ENCODE results near the gene NMNAT3.

NMNAT3 gene

DNA sequence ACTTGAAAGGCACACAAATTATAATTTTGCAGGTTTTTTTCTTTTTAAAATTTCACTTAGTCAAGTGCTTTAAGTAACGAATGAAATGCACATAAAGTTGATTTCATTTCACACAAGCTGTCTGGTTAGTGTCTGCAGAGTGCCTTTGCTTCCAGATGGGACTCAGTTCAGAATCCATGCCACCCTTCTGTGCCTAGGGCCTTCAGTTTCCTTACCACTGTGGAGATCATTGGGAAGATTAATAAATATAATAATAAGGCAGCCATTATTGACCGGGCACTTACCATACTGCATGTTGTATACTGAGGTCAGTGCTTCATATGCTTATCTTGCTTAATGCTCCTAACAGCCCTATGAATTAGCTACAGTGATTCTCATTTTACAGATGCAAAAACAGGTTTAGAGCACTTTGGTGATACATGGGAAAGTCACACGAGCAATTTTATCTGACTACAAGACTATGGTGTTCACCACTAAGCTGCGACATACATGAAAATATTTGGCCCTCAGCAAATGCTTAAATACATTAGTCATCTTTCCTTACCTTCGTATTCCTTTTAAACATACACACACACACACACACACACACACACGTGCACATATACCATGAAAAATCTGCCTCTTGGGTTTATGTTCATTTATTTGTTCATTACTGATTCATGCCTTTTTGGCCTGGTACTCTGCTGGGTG is 3.1 kb downstream of the NMNAT3 start:
- FAIRE-seq (no peak), DNase-seq (ENCODE audit: insufficient read length) (no peak)
- TF ChIP-seq POLR2A (IDR thresholded peaks at IDR 0.05; ENCODE audit: low read depth, low read length): no peak
- TF ChIP-seq TAF1 (IDR thresholded peaks at IDR 0.05; ENCODE audit: borderline replicate concordance, low read depth, low read length): no peak
- no peak for TF ChIP-seq POLR2AphosphoS5 (IDR thresholded peaks at IDR 0.05; ENCODE audit: low read depth, low read length)

DNA sequence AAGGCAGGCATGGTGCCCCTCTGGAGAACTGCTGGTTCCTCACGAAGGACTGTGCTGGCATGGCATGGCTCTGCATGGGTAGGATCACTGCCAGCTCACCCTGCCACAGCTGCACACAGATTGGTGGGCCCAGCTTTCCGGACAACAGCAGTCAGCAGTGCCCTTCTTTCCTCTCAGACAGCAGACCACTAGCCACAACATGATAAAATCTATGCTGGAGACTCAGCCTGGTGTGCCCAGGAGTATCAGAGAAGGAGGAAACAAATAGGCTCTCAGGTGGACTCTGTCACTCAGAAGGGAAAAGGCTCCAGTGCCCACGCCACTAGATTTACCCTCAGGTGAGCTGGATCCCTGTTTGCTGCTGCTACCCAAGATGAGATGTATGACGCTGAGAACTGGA is 4.9 kb downstream of the NMNAT3 start:
- FAIRE-seq (no peak), DNase-seq (ENCODE audit: insufficient read length) (no peak)
- no peak for TF ChIP-seq POLR2A (IDR thresholded peaks at IDR 0.05; ENCODE audit: low read depth, low read length)
- TF ChIP-seq TAF1 (IDR thresholded peaks at IDR 0.05; ENCODE audit: borderline replicate concordance, low read depth, low read length): no peak
- TF ChIP-seq POLR2AphosphoS5 (IDR thresholded peaks at IDR 0.05; ENCODE audit: low read depth, low read length): no peak

DNA sequence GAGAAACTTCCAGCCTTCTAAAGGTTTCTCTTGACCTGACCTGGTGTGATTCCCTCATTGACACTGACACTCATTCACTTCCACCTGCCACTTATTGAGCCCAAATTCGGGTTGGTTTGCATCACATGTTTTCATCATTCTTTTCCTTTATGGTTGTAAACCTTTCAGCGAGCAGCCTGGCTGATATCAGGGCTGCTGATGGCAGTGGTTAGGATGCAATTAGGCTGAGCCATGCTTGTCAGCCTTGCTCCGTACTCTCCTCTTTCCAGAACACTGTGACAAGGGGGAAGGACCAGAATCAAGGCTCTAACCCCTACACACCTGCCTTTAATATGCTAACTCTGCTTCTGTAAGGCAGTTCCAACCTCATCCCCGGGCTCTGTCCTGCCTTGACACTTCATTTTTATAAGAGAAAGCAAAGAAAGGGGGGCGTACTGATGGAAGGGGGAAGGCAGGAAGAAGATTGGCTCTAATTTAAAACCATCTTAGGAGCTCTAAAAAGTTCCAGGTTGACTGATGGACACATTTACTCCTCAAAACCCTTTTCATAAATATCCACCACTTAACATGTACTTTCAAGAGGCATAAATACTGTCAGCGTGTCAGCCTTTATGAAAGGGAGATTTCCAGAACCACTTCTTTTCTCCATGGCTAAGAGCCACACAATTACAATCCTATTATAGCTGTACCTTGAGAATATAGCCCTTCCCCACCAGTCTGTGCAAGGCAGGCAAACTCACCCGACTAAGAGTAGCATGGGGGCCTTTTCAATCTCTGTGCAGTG is 5.7 kb downstream of the NMNAT3 start:
- FAIRE-seq (no peak), DNase-seq (ENCODE audit: insufficient read length) (no peak)
- TF ChIP-seq POLR2A (IDR thresholded peaks at IDR 0.05; ENCODE audit: low read depth, low read length) (no peak), TAF1 (IDR thresholded peaks at IDR 0.05; ENCODE audit: borderline replicate concordance, low read depth, low read length) (no peak), POLR2AphosphoS5 (IDR thresholded peaks at IDR 0.05; ENCODE audit: low read depth, low read length) (no peak)

DNA sequence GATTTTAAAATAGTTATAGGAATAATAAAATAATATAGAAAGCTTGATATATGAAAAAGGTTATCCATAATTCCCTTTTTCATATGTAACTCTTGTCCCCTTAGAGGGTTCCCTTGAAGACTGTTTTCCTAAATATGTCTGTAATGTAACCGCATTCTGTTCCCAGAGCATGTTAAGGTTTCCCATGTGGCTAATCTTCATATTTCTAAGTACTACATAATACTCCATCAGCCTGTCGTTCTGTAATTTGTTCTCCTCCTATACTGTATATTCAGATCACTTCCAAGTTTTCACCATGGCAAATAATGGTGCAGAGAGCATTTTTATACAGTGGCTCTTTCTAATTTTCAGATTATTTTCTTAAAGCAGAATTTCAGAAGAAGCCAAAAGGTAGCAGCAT is 6.7 kb downstream of the NMNAT3 start:
- no peak for FAIRE-seq
- no peak for DNase-seq (ENCODE audit: insufficient read length)
- TF ChIP-seq POLR2A (IDR thresholded peaks at IDR 0.05; ENCODE audit: low read depth, low read length): no peak
- TF ChIP-seq TAF1 (IDR thresholded peaks at IDR 0.05; ENCODE audit: borderline replicate concordance, low read depth, low read length): no peak

DNA sequence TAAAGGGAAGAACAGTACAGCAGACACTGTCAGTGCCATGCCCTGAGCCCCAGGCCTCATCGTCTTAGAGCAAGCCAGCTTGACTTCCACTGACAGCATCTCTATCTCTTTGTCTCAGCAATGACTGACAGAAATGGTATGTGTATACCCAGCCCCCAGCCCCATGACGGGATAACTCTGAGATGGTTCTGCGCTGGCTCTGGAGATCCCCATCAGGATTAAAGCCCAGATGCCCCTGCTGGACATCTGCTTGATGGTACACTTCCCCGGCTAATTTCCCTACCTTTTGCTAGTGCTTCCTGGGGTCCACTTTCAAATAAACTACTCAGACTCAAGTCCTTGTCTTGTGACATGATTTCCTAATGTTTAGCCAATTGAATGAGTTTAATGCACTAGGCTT is 7.6 kb downstream of the NMNAT3 start:
- TF ChIP-seq POLR2AphosphoS5 (IDR thresholded peaks at IDR 0.05; ENCODE audit: low read depth, low read length) (no peak), TAF1 (IDR thresholded peaks at IDR 0.05; ENCODE audit: borderline replicate concordance, low read depth, low read length) (no peak), POLR2A (IDR thresholded peaks at IDR 0.05; ENCODE audit: low read depth, low read length) (no peak)
- no peak for FAIRE-seq
- DNase-seq (ENCODE audit: insufficient read length): no peak

DNA sequence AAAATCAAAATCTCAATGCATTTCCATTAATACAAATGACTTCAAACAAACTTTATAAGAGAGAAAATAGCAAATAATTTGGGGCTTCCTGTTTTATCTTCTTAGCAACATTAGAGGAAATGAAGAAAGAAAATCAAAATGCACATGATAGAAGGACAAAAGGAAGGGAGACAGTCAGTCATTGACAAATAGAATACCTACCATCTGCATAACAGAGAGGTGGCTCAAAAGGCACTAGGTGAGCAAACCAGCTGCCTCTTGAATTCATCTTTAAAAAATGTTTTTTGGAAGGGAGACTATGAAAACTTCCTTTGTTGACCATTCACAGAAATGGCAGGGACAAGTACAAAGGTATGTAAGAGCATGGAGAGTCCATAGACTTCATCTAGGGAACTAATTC is 9.4 kb downstream of the NMNAT3 start:
- FAIRE-seq: no peak
- no peak for TF ChIP-seq TAF1 (IDR thresholded peaks at IDR 0.05; ENCODE audit: borderline replicate concordance, low read depth, low read length)
- no peak for TF ChIP-seq POLR2AphosphoS5 (IDR thresholded peaks at IDR 0.05; ENCODE audit: low read depth, low read length)
- no peak for TF ChIP-seq POLR2A (IDR thresholded peaks at IDR 0.05; ENCODE audit: low read depth, low read length)

DNA sequence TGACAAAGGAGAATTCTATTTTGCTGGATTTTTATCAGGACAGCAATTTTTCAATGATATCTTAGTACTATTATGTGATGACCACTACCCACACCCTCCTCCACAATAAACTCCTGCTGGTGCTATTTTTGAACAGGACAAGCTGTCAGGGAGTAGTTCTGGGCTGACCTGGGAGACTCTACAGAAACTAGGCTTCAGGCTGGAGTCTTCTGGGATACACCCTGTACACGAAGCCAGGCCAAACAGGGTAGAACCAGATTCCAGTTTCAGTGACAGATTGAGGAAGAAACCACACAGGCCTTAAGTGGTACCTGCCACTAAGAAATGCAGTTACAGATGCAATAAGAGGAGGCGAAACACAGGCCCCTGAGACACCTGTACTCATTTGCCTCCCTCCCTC is 12.8 kb downstream of the NMNAT3 start:
- TF ChIP-seq TAF1 (IDR thresholded peaks at IDR 0.05; ENCODE audit: borderline replicate concordance, low read depth, low read length) (no peak), POLR2A (IDR thresholded peaks at IDR 0.05; ENCODE audit: low read depth, low read length) (no peak), POLR2AphosphoS5 (IDR thresholded peaks at IDR 0.05; ENCODE audit: low read depth, low read length) (no peak)
- FAIRE-seq (no peak), DNase-seq (ENCODE audit: insufficient read length) (no peak)

More for the DNA sequence above, 9.4 kb downstream of the NMNAT3 start:
- DNase-seq (ENCODE audit: insufficient read length): no peak

DNA sequence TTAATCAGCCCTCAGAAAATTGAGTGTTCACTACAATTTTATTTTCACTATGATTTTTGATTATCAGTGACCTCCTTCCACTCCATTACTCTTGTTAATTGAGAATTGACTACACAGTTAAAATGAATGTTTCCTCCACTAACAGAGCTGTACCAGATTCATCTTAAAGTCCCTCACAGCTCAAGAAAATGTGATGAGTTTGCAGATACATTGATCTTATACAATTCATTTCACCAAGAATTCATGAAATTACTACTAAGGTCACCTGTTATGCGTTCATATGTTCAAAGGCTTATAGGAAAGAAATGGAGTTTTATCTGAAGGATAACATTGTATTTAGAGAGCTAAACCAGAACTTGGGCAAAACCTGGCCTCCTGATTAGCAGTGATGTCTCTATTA is 17.5 kb downstream of the NMNAT3 start:
- TF ChIP-seq TAF1 (IDR thresholded peaks at IDR 0.05; ENCODE audit: borderline replicate concordance, low read depth, low read length): no peak
- TF ChIP-seq POLR2AphosphoS5 (IDR thresholded peaks at IDR 0.05; ENCODE audit: low read depth, low read length): no peak
- no peak for TF ChIP-seq POLR2A (IDR thresholded peaks at IDR 0.05; ENCODE audit: low read depth, low read length)
- FAIRE-seq (no peak), DNase-seq (ENCODE audit: insufficient read length) (no peak)

DNA sequence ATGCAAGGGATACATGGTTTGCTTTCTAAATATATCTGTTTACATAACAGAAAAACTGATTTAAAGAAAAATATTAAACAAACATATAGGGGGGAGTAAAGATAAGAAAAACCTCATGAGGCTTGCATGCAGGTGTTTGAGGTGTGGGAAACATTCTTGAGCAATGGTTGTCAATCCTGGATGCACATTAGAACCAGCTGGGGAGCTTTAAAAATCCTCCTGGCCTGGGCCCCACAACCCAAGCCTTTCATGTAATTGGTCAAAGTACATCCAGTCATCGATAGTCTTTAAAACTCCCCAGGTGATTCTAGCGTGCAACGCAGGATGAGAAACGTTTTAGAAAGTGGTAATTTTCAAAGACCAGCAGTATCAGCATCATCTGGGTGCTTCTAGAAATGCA is 18.3 kb downstream of the NMNAT3 start:
- no peak for DNase-seq (ENCODE audit: insufficient read length)
- TF ChIP-seq POLR2AphosphoS5 (IDR thresholded peaks at IDR 0.05; ENCODE audit: low read depth, low read length) (no peak), POLR2A (IDR thresholded peaks at IDR 0.05; ENCODE audit: low read depth, low read length) (no peak), TAF1 (IDR thresholded peaks at IDR 0.05; ENCODE audit: borderline replicate concordance, low read depth, low read length) (no peak)
- no peak for FAIRE-seq

DNA sequence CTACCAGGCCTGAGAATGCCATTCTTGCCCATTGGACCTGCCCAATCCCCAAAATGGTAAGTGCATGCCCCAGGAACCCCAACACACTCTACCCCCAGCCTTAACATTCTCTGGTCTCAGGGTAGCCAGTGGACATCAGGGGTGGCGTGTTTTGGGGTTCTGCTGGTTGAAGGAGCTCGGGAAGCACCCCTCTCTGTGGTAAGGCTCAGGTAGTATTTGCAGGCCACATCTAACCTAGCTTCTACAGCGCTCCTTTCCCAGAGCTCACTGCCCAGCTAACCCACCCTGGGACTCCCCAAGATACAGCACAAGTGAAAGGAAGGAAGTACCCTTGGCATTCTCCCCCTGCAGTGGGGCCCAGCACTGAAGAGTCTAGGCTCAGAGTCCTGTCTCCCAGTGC is 19.8 kb downstream of the NMNAT3 start:
- FAIRE-seq: no peak

DNA sequence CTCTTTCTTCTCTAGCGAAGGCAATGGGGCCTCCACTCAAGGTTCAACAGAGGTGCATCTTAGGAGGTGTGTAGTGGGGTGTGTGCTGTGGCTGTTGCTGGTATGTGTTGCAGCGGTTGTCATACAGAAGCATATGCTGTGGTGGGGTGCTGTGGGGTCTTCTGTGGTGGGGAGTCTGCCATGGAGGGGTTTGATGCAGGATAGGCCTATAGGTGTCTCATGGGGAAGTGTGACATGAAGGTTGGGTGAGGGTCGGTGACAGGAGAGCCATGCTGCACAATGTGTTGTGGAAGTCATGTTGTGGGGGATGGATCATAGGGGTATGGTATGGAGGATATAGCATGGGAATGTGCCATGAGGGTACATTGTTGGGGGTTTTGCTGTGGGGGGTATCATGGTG is 20.3 kb downstream of the NMNAT3 start:
- no peak for DNase-seq (ENCODE audit: insufficient read length)
- FAIRE-seq: no peak
- TF ChIP-seq POLR2AphosphoS5 (IDR thresholded peaks at IDR 0.05; ENCODE audit: low read depth, low read length) (no peak), TAF1 (IDR thresholded peaks at IDR 0.05; ENCODE audit: borderline replicate concordance, low read depth, low read length) (no peak), POLR2A (IDR thresholded peaks at IDR 0.05; ENCODE audit: low read depth, low read length) (no peak)

More for the DNA sequence above, 19.8 kb downstream of the NMNAT3 start:
- TF ChIP-seq POLR2AphosphoS5 (IDR thresholded peaks at IDR 0.05; ENCODE audit: low read depth, low read length): no peak
- TF ChIP-seq POLR2A (IDR thresholded peaks at IDR 0.05; ENCODE audit: low read depth, low read length): no peak
- TF ChIP-seq TAF1 (IDR thresholded peaks at IDR 0.05; ENCODE audit: borderline replicate concordance, low read depth, low read length): no peak
- no peak for DNase-seq (ENCODE audit: insufficient read length)
